Naive thymus-derived CD8-positive, alpha-beta T cell (primary cell): ENCODE measurements around the gene HIF1A. TPM values are rescaled to one million over a fixed set of nuclear protein-coding genes. Genes with fewer than 3 reads are reported as not detected.
A peak's percentile ranks its signal among the peaks of the same experiment; 100 is the strongest.
"Not testable (repeated sequence)": the region's sequence is repeated elsewhere in the genome, so short reads cannot be mapped to it uniquely, and the experiment has no call there.

ENCODE experiments used
- ATAC-seq, 2 donors: fragments of 150-1000 bp; cut with Tn5 transposase in 1 of 2; sonication (Bioruptor Pico), chemical (Tn5 transposase) in 1 of 2; 1 replicate in 1 of 2; 2 replicates in 1 of 2; pipeline ENCODE4 v1.10.0; 2021; ENCODE audit warnings: mild to moderate bottlenecking in 2 of 2, moderate library complexity in 2 of 2
- POLR2A ChIA-PET: fragments of 350-600 bp; sonication (Branson Sonifier 250); formaldehyde crosslinking; loops from one replicate; lab custom pipeline; 2021; ENCODE audit warnings: antibody characterized with exemption; lab: Charles Lee
- DNase-seq, 10 donors: peaks; one replicate each; pipeline versions ENCODE4 v3.0.0 to v3.0.0-alpha.2; 2020 to 2022
- H3K27ac Mint-ChIP-seq, 10 donors: one replicate each; pipeline ENCODE4 v1.8.0; 2020 to 2022; ENCODE audit warnings: mild to moderate bottlenecking in 10 of 10, mixed read lengths in 10 of 10, moderate library complexity in 4 of 10, inconsistent platforms in 1 of 10
- H3K27me3 Mint-ChIP-seq, 5 donors: one replicate each; pipeline ENCODE4 v1.8.0; 2021 to 2022; ENCODE audit warnings: mixed read lengths in 5 of 5
- H3K36me3 Mint-ChIP-seq, 3 donors: one replicate each; pipeline ENCODE4 v1.8.0; 2020 to 2022; ENCODE audit warnings: mixed read lengths in 3 of 3, mild to moderate bottlenecking in 2 of 3, inconsistent platforms in 1 of 3
- H3K4me1 Mint-ChIP-seq, 4 donors: one replicate each; pipeline ENCODE4 v1.8.0; 2021 to 2022; ENCODE audit warnings: mixed read lengths in 4 of 4
- H3K4me3 Mint-ChIP-seq, 10 donors: one replicate each; pipeline ENCODE4 v1.8.0; 2020 to 2022; ENCODE audit warnings: mild to moderate bottlenecking in 10 of 10, mixed read lengths in 10 of 10, moderate library complexity in 6 of 10, inconsistent platforms in 1 of 10
- H3K9me3 Mint-ChIP-seq, 9 donors: one replicate each; pipeline ENCODE4 v1.8.0; 2020 to 2022; ENCODE audit warnings: mixed read lengths in 9 of 9, mild to moderate bottlenecking in 3 of 9, inconsistent platforms in 1 of 9, moderate library complexity in 1 of 9
- polyA plus RNA-seq, 3 donors: library from polyadenylated mRNA; unstranded; fragments of 300-500 nt; fragmentation: Illumina TruSeq; gene quantifications; one replicate each; pipeline ENCODE4 v1.2.3, GENCODE V29; 2021
- total RNA-seq, 8 experiments: library from RNA in 2 of 8; stranded (reverse) in 2 of 8; gene quantifications; one replicate each; pipeline ENCODE4 v1.2.3 and lab custom pipeline; 2021 to 2026

HIF1A gene
- total and polyA plus RNA-seq, 5 experiments from 2014 or later = 51.7 to 97.5 (median 63.5) TPM

DNA sequence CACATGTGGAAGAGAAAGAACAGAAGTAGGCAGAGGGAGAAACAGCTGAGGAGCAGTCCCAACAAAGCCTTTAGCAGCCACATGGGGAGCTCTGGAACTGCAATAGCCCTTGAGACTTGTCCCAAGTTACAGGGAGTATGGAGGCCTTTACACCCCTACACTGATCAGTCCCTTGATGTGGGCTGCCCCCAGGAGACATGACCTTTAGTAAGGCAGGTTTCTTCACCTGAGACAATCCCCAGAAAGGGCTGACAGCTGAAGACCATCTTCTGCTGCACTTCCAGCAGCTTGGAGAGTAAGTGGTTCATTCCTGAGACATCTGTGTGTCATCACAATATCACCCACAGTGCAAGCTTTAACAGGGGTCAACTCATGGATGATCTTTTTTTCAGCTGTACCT lies 58.3 kb downstream of the HIF1A start:
- H3K9me3 Mint-ChIP-seq = no peaks in the 10 kb centered on the region
- POLR2A ChIA-PET = interaction anchor here (2.7 kb wide), 1 partner anchor 8 kb away, joined by 20 read pairs; the partner anchor contains the start of gene SNAPC1

GRCh38 chr14:61754627-61755381 lies 59.5 kb downstream of the HIF1A start:
- H3K36me3 Mint-ChIP-seq = no peaks in the 10 kb centered on the region
- H3K4me3 Mint-ChIP-seq = no peak overlapping the region
- peaks cover 6 to 27% (median 11%) of the 10 kb centered on the region in 4 donors for H3K4me1 Mint-ChIP-seq
- H3K27ac Mint-ChIP-seq = peak overlapping the region in 1 of 10 donors; percentile 34
- ATAC-seq = no peak
- no peak for DNase-seq
- H3K27me3 Mint-ChIP-seq = peaks cover 0 to 5% (median 2%) of the 10 kb centered on the region in 5 donors
- POLR2A ChIA-PET = no interaction called here
- H3K9me3 Mint-ChIP-seq = no peaks in the 10 kb centered on the region

More for the DNA sequence above, 58.3 kb downstream of the HIF1A start:
- no peak for DNase-seq
- no peak for ATAC-seq
- Mint-ChIP-seq H3K27ac (no peak overlapping the region), H3K36me3 (no peaks in the 10 kb centered on the region), H3K4me3 (no peak overlapping the region), H3K27me3 (peaks cover 0 to 5% (median 2%) of the 10 kb centered on the region in 5 donors), H3K4me1 (peaks cover 6 to 29% (median 11%) of the 10 kb centered on the region in 4 donors)

GRCh38 chr14:61755382-61755742 lies 60.0 kb downstream of the HIF1A start:
- H3K36me3 Mint-ChIP-seq, H3K27me3 Mint-ChIP-seq, POLR2A ChIA-PET, DNase-seq, ATAC-seq, H3K4me3 Mint-ChIP-seq, H3K9me3 Mint-ChIP-seq, H3K27ac Mint-ChIP-seq: not testable (repeated sequence)
- peaks cover 5 to 21% (median 10%) of the 10 kb centered on the region in 4 donors for H3K4me1 Mint-ChIP-seq

DNA sequence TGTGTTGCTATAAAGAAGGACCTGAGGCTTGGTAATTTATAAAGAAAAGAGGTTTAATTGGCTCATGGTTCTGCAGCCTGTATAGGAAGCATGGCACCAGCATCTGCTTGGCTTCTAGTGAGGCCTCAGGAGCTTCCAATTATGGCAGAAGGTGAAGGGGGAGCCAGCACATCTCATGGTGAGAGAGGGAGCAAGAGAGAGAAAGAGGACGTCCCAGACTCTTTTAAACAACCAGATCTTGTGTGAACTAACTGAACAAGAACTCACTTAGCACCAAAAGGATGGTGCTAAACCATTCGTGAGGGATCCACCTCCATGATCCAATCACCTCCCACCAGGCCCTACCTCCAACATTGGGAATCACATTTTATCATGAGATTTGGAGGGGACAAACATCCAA lies 60.8 kb downstream of the HIF1A start:
- Mint-ChIP-seq H3K27me3 (peaks cover 0 to 5% (median 2%) of the 10 kb centered on the region in 5 donors), H3K4me1 (peaks cover 2 to 16% (median 6%) of the 10 kb centered on the region in 4 donors), H3K4me3 (no peak overlapping the region), H3K36me3 (no peaks in the 10 kb centered on the region), H3K9me3 (no peaks in the 10 kb centered on the region), H3K27ac (peak overlapping the region in 1 of 10 donors; percentile 34)
- no peak for DNase-seq
- POLR2A ChIA-PET = interaction anchor here (0.6 kb wide), 1 partner anchor 126 kb away, joined by 4 read pairs; no protein-coding TSS in a partner anchor
- no peak for ATAC-seq

DNA sequence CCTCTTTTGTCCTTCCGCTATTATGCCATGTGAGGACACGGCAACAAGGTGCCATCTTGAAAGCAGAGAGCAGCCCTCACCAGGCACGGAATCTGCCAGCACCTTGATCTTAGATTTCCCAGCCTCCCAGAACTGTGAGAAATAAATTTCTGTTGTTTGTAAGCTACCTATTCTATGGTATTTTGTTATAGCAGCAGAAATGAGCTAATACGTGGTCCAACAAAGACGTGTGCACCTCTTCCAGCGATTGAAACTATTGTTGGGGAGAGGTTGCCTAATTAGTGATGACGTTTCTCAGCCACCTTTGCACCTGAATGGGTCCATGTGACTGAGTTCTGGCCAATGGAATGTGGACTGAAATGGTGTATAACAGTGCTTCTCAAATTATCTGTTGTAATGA lies 64.6 kb downstream of the HIF1A start:
- Mint-ChIP-seq H3K4me3 (no peak overlapping the region), H3K27ac (peak overlapping the region in 3 of 10 donors; percentile 21 to 100 (median 34)), H3K9me3 (no peaks in the 10 kb centered on the region), H3K4me1 (peaks cover 19 to 37% (median 30%) of the 10 kb centered on the region in 4 donors), H3K27me3 (peaks cover 0 to 3% (median under 1%) of the 10 kb centered on the region in 5 donors), H3K36me3 (no peaks in the 10 kb centered on the region)
- ATAC-seq (no peak), DNase-seq (no peak)
- POLR2A ChIA-PET = no interaction called here

DNA sequence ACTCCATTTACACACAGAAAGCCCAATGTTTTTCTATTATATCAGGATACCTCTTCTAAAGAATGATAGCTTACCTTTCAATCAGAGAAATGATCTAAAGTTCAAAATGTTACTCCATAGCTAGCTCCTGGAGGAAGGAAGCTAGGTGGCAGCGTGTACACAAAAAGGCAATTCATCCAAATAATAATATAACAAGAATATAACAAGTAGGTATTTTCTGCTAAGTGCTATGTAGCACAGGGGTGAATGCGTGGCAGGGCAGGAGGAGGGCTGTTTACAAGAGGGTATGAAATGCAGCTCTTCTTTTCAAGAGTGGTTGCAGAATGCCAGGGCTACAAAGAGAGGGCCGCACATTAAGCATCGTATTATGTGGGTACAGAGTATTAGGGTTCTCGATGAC lies 66.2 kb downstream of the HIF1A start:
- Mint-ChIP-seq H3K9me3 (no peaks in the 10 kb centered on the region), H3K27me3 (peaks cover 0 to 2% (median 0%) of the 10 kb centered on the region in 5 donors), H3K4me1 (peaks cover 25 to 54% (median 45%) of the 10 kb centered on the region in 4 donors), H3K4me3 (peak overlapping the region; percentile 95 to 100 (median 98)), H3K27ac (peak overlapping the region; percentile 99 to 100 (median 100)), H3K36me3 (peaks cover 0 to 8% (median 2%) of the 10 kb centered on the region in 3 donors)
- peak in 1 of 2 donors; percentile 11 for ATAC-seq
- POLR2A ChIA-PET = interaction anchor here (0.7 to 2.4 kb wide), 16 partner anchors 9 to 479 kb away, joined by 3 to 20 read pairs (median 3); partner anchors contain the start of genes HIF1A and PRKCH
- no peak for DNase-seq

- Mint-ChIP-seq H3K27me3 (peaks cover 0 to 2% (median 0%) of the 10 kb centered on the region in 5 donors), H3K9me3 (no peaks in the 10 kb centered on the region), H3K4me1 (peaks cover 27 to 54% (median 46%) of the 10 kb centered on the region in 4 donors), H3K4me3 (peak within 1 kb of the TSS; percentile 95 to 100 (median 98)), H3K36me3 (peaks cover 0 to 12% (median 2%) of the 10 kb centered on the region in 3 donors), H3K27ac (peak within 1 kb of the TSS; percentile 99 to 100 (median 100))
- peak; percentile 94 to 99 (median 98) for DNase-seq
- POLR2A ChIA-PET = interaction anchor here (0.8 to 2.4 kb wide), 17 partner anchors 10 to 480 kb away, joined by 3 to 20 read pairs (median 3); partner anchors contain the start of genes HIF1A and PRKCH
- peak; percentile 94 for ATAC-seq
These were observed 66.9 kb downstream of the HIF1A start, which contains the start of gene SNAPC1 for GRCh38 chr14:61761959-61762786. TSS of gene SNAPC1 (plus strand) at chr14:61762420. CDS start at chr14:61762461, 41 bp downstream.

GRCh38 chr14:61764342-61765122 lies 69.2 kb downstream of the HIF1A start:
- POLR2A ChIA-PET = interaction anchor here (1.0 kb wide), 1 partner anchor 484 kb away, joined by 3 read pairs; no protein-coding TSS in a partner anchor
- Mint-ChIP-seq H3K36me3 (peaks cover 0 to 34% (median 13%) of the 10 kb centered on the region in 3 donors), H3K27ac (peak overlapping the region in 3 of 10 donors; percentile 1 to 99 (median 62)), H3K27me3 (peaks cover 0 to 2% (median 0%) of the 10 kb centered on the region in 5 donors), H3K9me3 (no peaks in the 10 kb centered on the region), H3K4me1 (peaks cover 27 to 54% (median 46%) of the 10 kb centered on the region in 4 donors), H3K4me3 (peak overlapping the region in 6 of 10 donors; percentile 12 to 99 (median 64))
- ATAC-seq (no peak), DNase-seq (no peak)

GRCh38 chr14:61765225-61765943 lies 70.1 kb downstream of the HIF1A start:
- POLR2A ChIA-PET = no interaction called here
- Mint-ChIP-seq H3K9me3 (no peaks in the 10 kb centered on the region), H3K27me3 (peaks cover 0 to 2% (median 0%) of the 10 kb centered on the region in 5 donors), H3K27ac (peak overlapping the region in 4 of 10 donors; percentile 23 to 76 (median 56)), H3K36me3 (peaks cover 0 to 42% (median 17%) of the 10 kb centered on the region in 3 donors), H3K4me3 (peak overlapping the region in 2 of 10 donors; percentile 34 to 39), H3K4me1 (peaks cover 27 to 54% (median 46%) of the 10 kb centered on the region in 4 donors)
- ATAC-seq (no peak), DNase-seq (no peak)

DNA sequence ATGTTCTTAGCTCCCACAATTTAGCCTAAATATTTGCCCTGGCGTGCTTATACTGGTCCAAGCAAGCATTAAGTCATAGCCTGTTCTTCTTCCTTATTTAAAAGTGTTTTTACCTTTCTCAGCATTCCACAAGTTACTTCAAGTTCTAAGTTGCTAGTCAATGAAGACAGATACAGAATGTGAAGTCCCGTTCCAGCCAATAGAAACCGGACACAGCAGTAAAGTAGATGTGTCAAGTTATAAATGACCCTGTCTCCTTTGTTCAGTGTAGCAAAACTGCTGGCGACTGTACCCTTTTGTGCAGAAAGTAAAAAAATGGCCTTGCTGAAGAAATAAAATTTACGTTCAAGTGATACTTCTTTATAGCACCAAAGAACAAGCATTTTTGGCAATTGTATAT lies 70.8 kb downstream of the HIF1A start:
- no peak for ATAC-seq
- peaks cover 27 to 53% (median 46%) of the 10 kb centered on the region in 4 donors for H3K4me1 Mint-ChIP-seq
- no peak for DNase-seq
- H3K4me3 Mint-ChIP-seq = no peak overlapping the region
- POLR2A ChIA-PET = interaction anchor here (0.5 to 0.6 kb wide), 2 partner anchors 15 to 20 kb away, joined by 3 to 10 read pairs; no protein-coding TSS in a partner anchor
- peaks cover 0 to 47% (median 17%) of the 10 kb centered on the region in 3 donors for H3K36me3 Mint-ChIP-seq
- peak overlapping the region in 2 of 10 donors; percentile 23 to 30 for H3K27ac Mint-ChIP-seq
- H3K9me3 Mint-ChIP-seq = no peaks in the 10 kb centered on the region
- H3K27me3 Mint-ChIP-seq = peaks cover 0 to 2% (median 0%) of the 10 kb centered on the region in 5 donors

DNA sequence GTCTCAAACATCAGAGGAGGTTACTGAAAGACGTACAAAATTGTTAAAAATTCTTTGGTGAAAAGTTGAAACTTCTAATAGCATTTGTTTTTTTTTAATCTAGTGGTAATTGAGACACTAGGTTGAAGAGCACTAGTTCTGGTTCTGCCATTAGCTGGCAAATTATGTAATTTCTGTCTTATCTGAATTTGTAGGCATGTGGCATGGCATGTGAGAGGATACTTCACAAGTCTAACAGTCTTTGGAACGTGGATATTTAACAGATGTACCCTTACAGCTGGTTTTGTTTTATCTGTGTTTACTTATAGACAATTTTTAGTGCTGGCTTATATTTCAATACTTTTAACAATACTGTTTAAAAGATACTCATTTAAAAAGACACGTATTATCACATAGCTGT lies 72.9 kb downstream of the HIF1A start:
- Mint-ChIP-seq H3K36me3 (peaks cover 5 to 67% (median 18%) of the 10 kb centered on the region in 3 donors), H3K27me3 (no peaks in the 10 kb centered on the region), H3K9me3 (no peaks in the 10 kb centered on the region), H3K4me3 (no peak overlapping the region), H3K4me1 (peaks cover 17 to 39% (median 33%) of the 10 kb centered on the region in 4 donors), H3K27ac (peak overlapping the region in 1 of 10 donors; percentile 14)
- DNase-seq = no peak
- ATAC-seq = no peak
- POLR2A ChIA-PET = interaction anchor here (0.5 kb wide), 2 partner anchors 65 to 206 kb away, joined by 3 to 5 read pairs; no protein-coding TSS in a partner anchor
